Measurements from ENCODE around the gene TTI1.

Gene TTI1

GRCh38 chr20:38008233-38008944 lies 24.9 kb downstream of the TTI1 start:
- DNase-seq, result no peak

GRCh38 chr20:38007526-38007925 lies 25.7 kb downstream of the TTI1 start:
- DNase-seq, result no peak

GRCh38 chr20:38005903-38006302 lies 27.4 kb downstream of the TTI1 start:
- no peak for DNase-seq

- no peak for DNase-seq
Observed at GRCh38 chr20:38004416-38004815, 28.8 kb downstream of the TTI1 start.

GRCh38 chr20:38002422-38002821 lies 30.8 kb downstream of the TTI1 start:
- DNase-seq, result no peak

- no peak for DNase-seq
Observed at GRCh38 chr20:38001981-38002380, 31.3 kb downstream of the TTI1 start.

- no peak for DNase-seq
Observed at GRCh38 chr20:38001173-38001875, 31.9 kb downstream of the TTI1 start.

- DNase-seq, result no peak
Observed at GRCh38 chr20:38000293-38000692, 33.0 kb downstream of the TTI1 start.

GRCh38 chr20:37999526-38000263 lies 33.6 kb downstream of the TTI1 start:
- no peak for DNase-seq

- DNase-seq, result no peak
Observed at GRCh38 chr20:37997516-37997915, 35.7 kb downstream of the TTI1 start.

- no peak for DNase-seq
Observed at GRCh38 chr20:37995856-37996605, 37.2 kb downstream of the TTI1 start.

GRCh38 chr20:37994512-37994911 lies 38.7 kb downstream of the TTI1 start:
- DNase-seq, result no peak

GRCh38 chr20:37992802-37993409 lies 40.4 kb downstream of the TTI1 start:
- peak; percentile 12 for DNase-seq

GRCh38 chr20:37991908-37992307 lies 41.3 kb downstream of the TTI1 start:
- DNase-seq, result no peak

GRCh38 chr20:37991157-37991866 lies 41.9 kb downstream of the TTI1 start:
- DNase-seq, result no peak

- peak; percentile 53 for DNase-seq
Observed at GRCh38 chr20:37990571-37991151, 42.6 kb downstream of the TTI1 start.

- no peak for DNase-seq
Observed at GRCh38 chr20:37989601-37990295, 43.5 kb downstream of the TTI1 start.

GRCh38 chr20:37988306-37988954 lies 44.8 kb downstream of the TTI1 start:
- DNase-seq, result no peak

- DNase-seq, result no peak
Observed at GRCh38 chr20:37987602-37988290, 45.5 kb downstream of the TTI1 start.
